Measurements from ENCODE around the gene BORCS5.

- TF ChIP-seq EZH2 (IDR thresholded peaks at IDR 0.05) (no peak), POLR2AphosphoS5 (IDR thresholded peaks at IDR 0.05; ENCODE audit: borderline replicate concordance, low read depth, low read length) (no peak), FOXP2 (optimal IDR thresholded peaks at IDR 0.05; ENCODE audit: control extremely low read depth, extremely low read length, insufficient read depth) (no peak)
These were observed 90.4 kb downstream of the BORCS5 start for GRCh38 chr12:12447236-12447635.

Measured in SK-N-MC (cell line).